ENCODE results near the gene PPP1R16B.

GRCh38 chr20:38838326-38838725 is 32.8 kb downstream of the PPP1R16B start:
- TF ChIP-seq CTCF (IDR thresholded peaks at IDR 0.05; ENCODE audit: insufficient read depth, low read length, poor library complexity, severe bottlenecking) (no peak), EZH2phosphoT487 (conservative IDR thresholded peaks at IDR 0.05; ENCODE audit: low read length) (no peak)

Data from SU-DHL-6 (cell line).